Upper lobe of right lung (tissue), 1 donor: ENCODE measurements around the gene GLIS1. TPM values are rescaled to one million over a fixed set of nuclear protein-coding genes. Genes with fewer than 3 reads are reported as not detected.

Source experiments
- ATAC-seq: fragments of 200-7000 bp; cut with Tn5 transposase; one replicate; pipeline ENCODE4 v1.9.1; 2020; ENCODE audit warnings: mild to moderate bottlenecking, moderate library complexity
- DNase-seq: peaks from one replicate; pipeline ENCODE4 v3.0.0-alpha.2; 2020
- H3K27ac ChIP-seq: fragments of 200-600 bp; one replicate; pipeline ENCODE4 v1.8.0; 2022
- H3K27me3 ChIP-seq: fragments of 200-600 bp; one replicate; pipeline ENCODE4 v1.8.0; 2022; ENCODE audit warnings: mild to moderate bottlenecking
- H3K36me3 ChIP-seq: fragments of 200-600 bp; one replicate; pipeline ENCODE4 v1.8.0; 2022
- H3K4me1 ChIP-seq: fragments of 200-600 bp; one replicate; pipeline ENCODE4 v1.8.0; 2022
- H3K4me3 ChIP-seq: fragments of 200-600 bp; one replicate; pipeline ENCODE4 v1.8.0; 2022; ENCODE audit warnings: mild to moderate bottlenecking
- H3K9me3 ChIP-seq: fragments of 200-600 bp; one replicate; pipeline ENCODE4 v1.8.0; 2022
- CTCF ChIP-seq: fragments of 200-600 bp; IDR thresholded peaks from one replicate; pipeline ENCODE4 v1.8.0; 2022; ENCODE audit warnings: antibody characterized with exemption
- intact Hi-C: fragments of 100-400 bp; cut with DNase I; formaldehyde crosslinking; loops from one replicate; pipeline ENCODE4 v1.11.0; 2022
- total RNA-seq: library from RNA; stranded (reverse); fragmentation: NEBNext Ultra II Directional; extraction: Animal tissue kit (Norgen Biotek cat#: 25700); gene quantifications from one replicate; pipeline ENCODE4 v1.2.1, GENCODE V29; 2021
- donor health status: DM: no; HTN: yes; CAD: no; lungs with severe emphysema.

Gene GLIS1
- total RNA-seq, 1 donor from 2014 or later: 0.14 TPM

- no peak for TF ChIP-seq CTCF
- H3K4me1 ChIP-seq: no peaks in the 10 kb centered on the region
- no peaks in the 10 kb centered on the region for H3K9me3 ChIP-seq
- no peak overlapping the region for H3K27ac ChIP-seq
- intact Hi-C loops: no loop called here
- H3K27me3 ChIP-seq: no peaks in the 10 kb centered on the region
- no peak overlapping the region for H3K4me3 ChIP-seq
- no peak for ATAC-seq
- H3K36me3 ChIP-seq: no peaks in the 10 kb centered on the region
- DNase-seq: peak; percentile 36
These were observed 136.8 kb downstream of the GLIS1 start for GRCh38 chr1:53601867-53602775.

GRCh38 chr1:53601031-53601745 is 137.8 kb downstream of the GLIS1 start:
- peak; percentile 30 for DNase-seq

GRCh38 chr1:53600561-53600960 is 138.4 kb downstream of the GLIS1 start:
- no peaks in the 10 kb centered on the region for H3K36me3 ChIP-seq
- no peaks in the 10 kb centered on the region for H3K9me3 ChIP-seq
- H3K27ac ChIP-seq: no peak overlapping the region
- DNase-seq (peak; percentile 29), ATAC-seq (peak; percentile 12)
- H3K4me3 ChIP-seq: no peak overlapping the region
- no peaks in the 10 kb centered on the region for H3K4me1 ChIP-seq
- no peak for TF ChIP-seq CTCF
- H3K27me3 ChIP-seq: no peaks in the 10 kb centered on the region
- intact Hi-C loops: no loop called here

More at GRCh38 chr1:53601031-53601745, 137.8 kb downstream of the GLIS1 start:
- no peak overlapping the region for H3K27ac ChIP-seq
- H3K4me3 ChIP-seq: no peak overlapping the region
- no peaks in the 10 kb centered on the region for H3K27me3 ChIP-seq
- H3K36me3 ChIP-seq: no peaks in the 10 kb centered on the region
- no peak for TF ChIP-seq CTCF
- no peaks in the 10 kb centered on the region for H3K4me1 ChIP-seq
- intact Hi-C loops: no loop called here
- no peak for ATAC-seq
- no peaks in the 10 kb centered on the region for H3K9me3 ChIP-seq

- intact Hi-C loops: no loop called here
- H3K9me3 ChIP-seq: no peaks in the 10 kb centered on the region
- no peak for TF ChIP-seq CTCF
- ATAC-seq (no peak), DNase-seq (peak; percentile 40)
- no peaks in the 10 kb centered on the region for H3K27me3 ChIP-seq
- H3K4me3 ChIP-seq: no peak overlapping the region
- no peak overlapping the region for H3K27ac ChIP-seq
- no peaks in the 10 kb centered on the region for H3K4me1 ChIP-seq
- H3K36me3 ChIP-seq: no peaks in the 10 kb centered on the region
These were observed 139.0 kb downstream of the GLIS1 start for GRCh38 chr1:53600001-53600400.

GRCh38 chr1:53599481-53599880 is 139.5 kb downstream of the GLIS1 start:
- Histone ChIP-seq H3K9me3 (no peaks in the 10 kb centered on the region), H3K4me1 (no peaks in the 10 kb centered on the region), H3K36me3 (no peaks in the 10 kb centered on the region), H3K4me3 (no peak overlapping the region), H3K27ac (no peak overlapping the region), H3K27me3 (no peaks in the 10 kb centered on the region)
- intact Hi-C loops: no loop called here
- DNase-seq (peak; percentile 29), ATAC-seq (no peak)
- no peak for TF ChIP-seq CTCF
